Kidney (tissue), 14 donors: ENCODE results near the gene C9orf50. TPM values are rescaled to one million over a fixed set of nuclear protein-coding genes. Genes with fewer than 3 reads are reported as not detected.

Source experiments
- DNase-seq, 5 donors: peaks; one replicate each; pipeline ENCODE4 v3.0.0-alpha.2; 2013 to 2020
- FAIRE-seq: peaks from 2 replicates; lab custom pipeline; 2012; peaks lifted over from hg19 to GRCh38; lab: Jason Lieb, UNC
- H3K27ac ChIP-seq, 2 donors: one replicate each; pipeline ENCODE4 v1.7.0; 2013; ENCODE audit warnings: low read depth in 2 of 2, low read length in 2 of 2, inconsistent platforms in 1 of 2
- H3K27me3 ChIP-seq: one replicate; pipeline ENCODE4 v1.7.1; 2013; ENCODE audit warnings: low read length, inconsistent platforms; ENCODE audit not compliant: control insufficient read depth, insufficient read depth
- H3K36me3 ChIP-seq, 3 donors: one replicate each; pipeline versions ENCODE4 v1.7.0 to v1.7.1; 2013; ENCODE audit warnings: low read length in 3 of 3, control low read depth in 1 of 3, inconsistent platforms in 1 of 3; ENCODE audit not compliant: insufficient read depth in 3 of 3, control insufficient read depth in 2 of 3
- H3K4me1 ChIP-seq, 3 donors: one replicate each; pipeline versions ENCODE4 v1.7.0 to v1.7.1; 2013; ENCODE audit warnings: low read length in 3 of 3, inconsistent platforms in 1 of 3, low read depth in 1 of 3; ENCODE audit not compliant: control insufficient read depth in 2 of 3, insufficient read depth in 2 of 3
- H3K4me3 ChIP-seq, 3 donors: one replicate each; pipeline versions ENCODE4 v1.7.0 to v1.8.1; 2013; ENCODE audit warnings: low read length in 3 of 3, control low read depth in 1 of 3, inconsistent platforms in 1 of 3
- H3K9ac ChIP-seq, 3 donors: one replicate each; pipeline versions ENCODE4 v1.7.0 to v1.7.1; 2013; ENCODE audit warnings: low read length in 3 of 3, control low read depth in 1 of 3, inconsistent platforms in 1 of 3
- H3K9me3 ChIP-seq, 3 donors: one replicate each; pipeline versions ENCODE4 v1.7.0 to v1.7.1; 2013; ENCODE audit warnings: low read length in 3 of 3, control low read depth in 1 of 3, inconsistent platforms in 1 of 3; ENCODE audit not compliant: control insufficient read depth in 2 of 3, insufficient read depth in 1 of 3
- CTCF ChIP-seq: IDR thresholded peaks from 3 replicates; pipeline ENCODE4 v1.5.1; 2012; ENCODE audit warnings: mild to moderate bottlenecking, moderate library complexity, borderline replicate concordance; ENCODE audit not compliant: insufficient read depth; ENCODE audit errors: extremely low read depth
- intact Hi-C: fragments of 100-400 bp; cut with DNase I; formaldehyde crosslinking; loops from one replicate; pipeline ENCODE4 v1.11.1; 2022
- polyA plus RNA-seq: library from polyadenylated mRNA; stranded (reverse); fragments of 350-450 nt; fragmentation: Illumina TruSeq; extraction: RNeasy Lipid Tissue Mini Kit (QIAGEN cat#74804); gene quantifications from one replicate; pipeline ENCODE4 v1.2.3, GENCODE V29; 2014; ENCODE audit warnings: low read depth, low replicate concordance; ENCODE audit not compliant: insufficient read depth
- total RNA-seq: library from RNA; stranded (reverse); fragmentation: NEBNext Ultra II Directional; extraction: Animal tissue kit (Norgen Biotek cat#: 25700); gene quantifications from one replicate; pipeline ENCODE4 v1.2.1, GENCODE V29; 2021
- donor health status: control.
- donor health status: control.
- donor health status: control.
- donor health status: control.
- donor health status: control.
- donor health status: DM: yes; HTN: yes; CAD: no.
- donor health status: Normal renal cell carcinoma (clear cell type).

C9orf50 gene
- total and polyA plus RNA-seq, 2 donors from 2014 or later = 1.1 to 2.8 TPM

GRCh38 chr9:129644365-129644764 is 23.5 kb upstream of the C9orf50 start:
- DNase-seq = no peak
- H3K9ac ChIP-seq = no peak overlapping the region
- TF ChIP-seq CTCF = no peak
- H3K9me3 ChIP-seq = no peaks in the 10 kb centered on the region
- no peak overlapping the region for H3K4me3 ChIP-seq
- H3K36me3 ChIP-seq = peaks cover 0 to 1% (median 0%) of the 10 kb centered on the region in 3 donors
- peaks cover 0 to 23% (median 8%) of the 10 kb centered on the region in 3 donors for H3K4me1 ChIP-seq
- no peak overlapping the region for H3K27ac ChIP-seq
- no peak for FAIRE-seq
- intact Hi-C loops = loop anchor here (10.0 kb wide), 1 partner anchor 140 kb away; no protein-coding TSS in a partner anchor
- H3K27me3 ChIP-seq = no peaks in the 10 kb centered on the region

GRCh38 chr9:129643706-129644105 is 22.8 kb upstream of the C9orf50 start:
- no peak overlapping the region for H3K9ac ChIP-seq

GRCh38 chr9:129641750-129642585 is 21.1 kb upstream of the C9orf50 start, which contains the start of gene ASB6:
ASB6 (minus strand) TSS chr9:129642151; CDS start chr9:129641999, 152 bp downstream.
- peak; percentile 17 for FAIRE-seq
- peaks cover 0 to 25% (median 18%) of the 10 kb centered on the region in 3 donors for H3K36me3 ChIP-seq
- no peaks in the 10 kb centered on the region for H3K9me3 ChIP-seq
- peak within 1 kb of the TSS; percentile 73 to 90 (median 77) for H3K4me3 ChIP-seq
- peak within 1 kb of the TSS; percentile 89 to 90 for H3K27ac ChIP-seq
- DNase-seq = peak; percentile 98 to 99 (median 99)
- peak within 1 kb of the TSS; percentile 45 to 88 (median 74) for H3K9ac ChIP-seq
- no peaks in the 10 kb centered on the region for H3K27me3 ChIP-seq
- intact Hi-C loops = loop anchor here (10.0 kb wide), 1 partner anchor 143 kb away; no protein-coding TSS in a partner anchor
- TF ChIP-seq CTCF = peak; percentile 85
- H3K4me1 ChIP-seq = peaks cover 0 to 28% (median 8%) of the 10 kb centered on the region in 3 donors

More at GRCh38 chr9:129643706-129644105, 22.8 kb upstream of the C9orf50 start:
- DNase-seq = no peak
- Histone ChIP-seq H3K4me1 (peaks cover 0 to 28% (median 8%) of the 10 kb centered on the region in 3 donors), H3K9me3 (no peaks in the 10 kb centered on the region), H3K27ac (no peak overlapping the region), H3K4me3 (no peak overlapping the region), H3K36me3 (peaks cover 0 to 8% (median 1%) of the 10 kb centered on the region in 3 donors), H3K27me3 (no peaks in the 10 kb centered on the region)
- no peak for FAIRE-seq
- TF ChIP-seq CTCF = no peak
- intact Hi-C loops = loop anchor here (10.0 kb wide), 1 partner anchor 141 kb away; no protein-coding TSS in a partner anchor
